ENCODE measurements around the gene CDRT4. TPM values are rescaled to one million over a fixed set of nuclear protein-coding genes. Genes with fewer than 3 reads are reported as not detected.

Gene CDRT4
- total and polyA plus RNA-seq, 10 of the 15 experiments (the other 5 are each of a cell fraction or from before 2014, with no cell fraction given) = 0.11 to 1.3 (median 0.51) TPM; not detected in 3

DNA sequence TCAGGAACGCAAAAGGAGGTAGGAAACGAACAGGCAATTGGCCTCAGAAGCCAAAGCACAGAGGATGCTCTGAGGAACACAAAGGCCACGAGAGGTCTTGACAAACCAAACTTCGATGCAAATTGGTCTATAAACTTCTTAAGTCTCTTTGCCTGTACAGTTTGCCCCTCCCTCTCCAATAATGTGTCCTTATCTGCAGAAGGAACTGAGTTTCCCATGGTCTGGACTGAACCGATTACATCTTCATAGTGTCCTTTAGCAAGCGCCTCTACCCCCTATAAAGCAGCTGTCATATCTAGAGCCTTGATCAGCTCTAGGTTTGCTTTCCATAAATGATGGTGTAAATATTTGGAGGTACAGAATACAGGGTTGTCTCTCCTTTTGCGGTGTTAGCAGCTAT lies 3.1 kb upstream of the CDRT4 start:
- no peak overlapping the region for H2AFZ ChIP-seq (ENCODE audit: control insufficient read depth, low read depth, low read length)
- DNase-seq (ENCODE audit: low read depth, low spot score) = no peak
- ChIA-PET CTCF (no interaction called here), SMC1A (ENCODE audit: uncharacterized antibody, unreplicated experiment) (no interaction called here), RAD21 (ENCODE audit: unreplicated experiment) (no interaction called here), POLR2A (no interaction called here)
- no peak overlapping the region for H3K27ac ChIP-seq (ENCODE audit: control insufficient read depth, insufficient read depth)
- no peaks in the 10 kb centered on the region for H3K79me2 ChIP-seq (ENCODE audit: control insufficient read depth, insufficient read depth, low read length)
- no peaks in the 10 kb centered on the region for H4K20me1 ChIP-seq (ENCODE audit: control insufficient read depth, insufficient read depth)
- in situ Hi-C loops (cut with MboI) = no loop called here
- H3K9me3 ChIP-seq (replicated peaks; ENCODE audit: control insufficient read depth, insufficient read depth, low read length) = no peaks in the 10 kb centered on the region
- no TSS peak for BruUV-seq (replicated peaks)
- no peak overlapping the region for H3K4me3 ChIP-seq
- WGBS (ENCODE audit: insufficient coverage, insufficient replicate concordance, low lambda C conversion rate, missing lambda C conversion rate) = 14% methylated on average over 7 of the region's 7 CpGs
- no peak for ATAC-seq
- H3K4me2 ChIP-seq (ENCODE audit: control insufficient read depth, insufficient read depth) = no peak overlapping the region
- FAIRE-seq = no peak
- TF ChIP-seq GATAD2B (conservative IDR thresholded peaks at IDR 0.05; ENCODE audit: low read depth) (no peak), RAD51 (IDR thresholded peaks at IDR 0.05) (no peak), EGR1 (IDR thresholded peaks at IDR 0.05; ENCODE audit: borderline replicate concordance in 1 of 2, low read depth in 2 of 2, low read length in 2 of 2) (no peak), HDAC2 (IDR thresholded peaks at IDR 0.05) (no peak), EP300 (IDR thresholded peaks at IDR 0.05; ENCODE audit: borderline replicate concordance in 1 of 2, control insufficient read depth in 1 of 2, low read depth in 2 of 2, low read length in 2 of 2) (no peak), MYB (IDR thresholded peaks at IDR 0.05; ENCODE audit: borderline replicate concordance, low read depth, low read length) (no peak), ZNF24 (IDR thresholded peaks at IDR 0.05) (no peak), NFXL1 (IDR thresholded peaks at IDR 0.05; ENCODE audit: borderline replicate concordance) (no peak), FOXM1 (IDR thresholded peaks at IDR 0.05; ENCODE audit: low read depth, low read length) (no peak), RUNX3 (IDR thresholded peaks at IDR 0.05; ENCODE audit: low read length) (no peak), SIX5 (IDR thresholded peaks at IDR 0.05; ENCODE audit: low read depth, low read length, severe bottlenecking) (no peak), SMAD1 (IDR thresholded peaks at IDR 0.05; ENCODE audit: low read depth, partially characterized antibody) (no peak), ETV6 (conservative IDR thresholded peaks at IDR 0.05 in 1 of 2, IDR thresholded peaks at IDR 0.05 in 1 of 2; ENCODE audit: borderline replicate concordance in 1 of 2, low read depth in 1 of 2) (no peak), SUPT20H (IDR thresholded peaks at IDR 0.05; ENCODE audit: borderline replicate concordance, control insufficient read depth, low read depth, low read length) (no peak), POLR2AphosphoS2 (IDR thresholded peaks at IDR 0.05; ENCODE audit: low read depth, low read length) (no peak), BHLHE40 (IDR thresholded peaks at IDR 0.05; ENCODE audit: borderline replicate concordance in 1 of 2, low read depth in 2 of 2, low read length in 1 of 2) (no peak)
- TF ChIP-seq, protein P1, sequence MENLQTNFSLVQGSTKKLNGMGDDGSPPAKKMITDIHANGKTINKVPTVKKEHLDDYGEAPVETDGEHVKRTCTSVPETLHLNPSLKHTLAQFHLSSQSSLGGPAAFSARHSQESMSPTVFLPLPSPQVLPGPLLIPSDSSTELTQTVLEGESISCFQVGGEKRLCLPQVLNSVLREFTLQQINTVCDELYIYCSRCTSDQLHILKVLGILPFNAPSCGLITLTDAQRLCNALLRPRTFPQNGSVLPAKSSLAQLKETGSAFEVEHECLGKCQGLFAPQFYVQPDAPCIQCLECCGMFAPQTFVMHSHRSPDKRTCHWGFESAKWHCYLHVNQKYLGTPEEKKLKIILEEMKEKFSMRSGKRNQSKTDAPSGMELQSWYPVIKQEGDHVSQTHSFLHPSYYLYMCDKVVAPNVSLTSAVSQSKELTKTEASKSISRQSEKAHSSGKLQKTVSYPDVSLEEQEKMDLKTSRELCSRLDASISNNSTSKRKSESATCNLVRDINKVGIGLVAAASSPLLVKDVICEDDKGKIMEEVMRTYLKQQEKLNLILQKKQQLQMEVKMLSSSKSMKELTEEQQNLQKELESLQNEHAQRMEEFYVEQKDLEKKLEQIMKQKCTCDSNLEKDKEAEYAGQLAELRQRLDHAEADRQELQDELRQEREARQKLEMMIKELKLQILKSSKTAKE (IDR thresholded peaks at IDR 0.05; ENCODE audit: low read depth, poor library complexity, severe bottlenecking) = no peak
- TF ChIP-seq, protein P2, sequence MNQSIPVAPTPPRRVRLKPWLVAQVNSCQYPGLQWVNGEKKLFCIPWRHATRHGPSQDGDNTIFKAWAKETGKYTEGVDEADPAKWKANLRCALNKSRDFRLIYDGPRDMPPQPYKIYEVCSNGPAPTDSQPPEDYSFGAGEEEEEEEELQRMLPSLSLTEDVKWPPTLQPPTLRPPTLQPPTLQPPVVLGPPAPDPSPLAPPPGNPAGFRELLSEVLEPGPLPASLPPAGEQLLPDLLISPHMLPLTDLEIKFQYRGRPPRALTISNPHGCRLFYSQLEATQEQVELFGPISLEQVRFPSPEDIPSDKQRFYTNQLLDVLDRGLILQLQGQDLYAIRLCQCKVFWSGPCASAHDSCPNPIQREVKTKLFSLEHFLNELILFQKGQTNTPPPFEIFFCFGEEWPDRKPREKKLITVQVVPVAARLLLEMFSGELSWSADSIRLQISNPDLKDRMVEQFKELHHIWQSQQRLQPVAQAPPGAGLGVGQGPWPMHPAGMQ (IDR thresholded peaks at IDR 0.05; ENCODE audit: borderline replicate concordance) = no peak
- TF ChIP-seq, protein P3, sequence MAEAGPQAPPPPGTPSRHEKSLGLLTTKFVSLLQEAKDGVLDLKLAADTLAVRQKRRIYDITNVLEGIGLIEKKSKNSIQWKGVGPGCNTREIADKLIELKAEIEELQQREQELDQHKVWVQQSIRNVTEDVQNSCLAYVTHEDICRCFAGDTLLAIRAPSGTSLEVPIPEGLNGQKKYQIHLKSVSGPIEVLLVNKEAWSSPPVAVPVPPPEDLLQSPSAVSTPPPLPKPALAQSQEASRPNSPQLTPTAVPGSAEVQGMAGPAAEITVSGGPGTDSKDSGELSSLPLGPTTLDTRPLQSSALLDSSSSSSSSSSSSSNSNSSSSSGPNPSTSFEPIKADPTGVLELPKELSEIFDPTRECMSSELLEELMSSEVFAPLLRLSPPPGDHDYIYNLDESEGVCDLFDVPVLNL (IDR thresholded peaks at IDR 0.05; ENCODE audit: low read depth, low read length) = no peak
- no peaks in the 10 kb centered on the region for H3K27me3 ChIP-seq (replicated peaks in 1 of 2; ENCODE audit: control insufficient read depth in 2 of 2, insufficient read depth in 2 of 2, low read length in 1 of 2)
- H3K9ac ChIP-seq (ENCODE audit: control insufficient read depth, insufficient read depth, low read length) = no peak overlapping the region
- no peaks in the 10 kb centered on the region for H3K4me1 ChIP-seq (ENCODE audit: control insufficient read depth, insufficient read depth, low read length)
- H3K36me3 ChIP-seq (ENCODE audit: control insufficient read depth in 2 of 2, insufficient read depth in 2 of 2, low read length in 1 of 2) = no peaks in the 10 kb centered on the region
- intact Hi-C loops (cut with micrococcal nuclease; ENCODE audit: unreplicated experiment) = no loop called here
